Activated CD4-positive, alpha-beta T cell treated with anti-CD3 and anti-CD28 coated beads, Interleukin-2, amount 10 ng/mL, durations not matched to agents 24 days and 14 days (primary cell): ENCODE results near the gene SCAPER. TPM values are rescaled to one million over a fixed set of nuclear protein-coding genes. Genes with fewer than 3 reads are reported as not detected.
"Not testable (repeated sequence)": the region's sequence is repeated elsewhere in the genome, so short reads cannot be mapped to it uniquely, and the experiment has no call there.

Source experiments
- DNase-seq: peaks from one replicate; pipeline ENCODE4 v3.0.0; 2022
- H3K27ac Mint-ChIP-seq: one replicate; pipeline ENCODE4 v1.8.0; 2022; ENCODE audit warnings: mild to moderate bottlenecking, mixed read lengths
- H3K27me3 Mint-ChIP-seq: one replicate; pipeline ENCODE4 v1.8.0; 2022; ENCODE audit warnings: mixed read lengths
- H3K36me3 Mint-ChIP-seq: one replicate; pipeline ENCODE4 v1.8.0; 2022; ENCODE audit warnings: low read depth, mild to moderate bottlenecking, mixed read lengths
- H3K4me1 Mint-ChIP-seq: one replicate; pipeline ENCODE4 v1.8.0; 2021; ENCODE audit warnings: mixed read lengths
- H3K4me3 Mint-ChIP-seq: one replicate; pipeline ENCODE4 v1.8.0; 2022; ENCODE audit warnings: mild to moderate bottlenecking, moderate library complexity, mixed read lengths
- H3K9me3 Mint-ChIP-seq: one replicate; pipeline ENCODE4 v1.8.0; 2021; ENCODE audit warnings: mixed read lengths
- intact Hi-C: fragments of 100-400 bp; cut with micrococcal nuclease; formaldehyde crosslinking; loops from one replicate; pipeline ENCODE4 v1.15.1; 2023
- total RNA-seq: library from RNA; stranded (reverse); gene quantifications from 2 replicates; pipeline ENCODE4 v1.2.3, GENCODE V29; 2022

The SCAPER gene
- total RNA-seq, 1 donor from 2014 or later = 31.0 TPM

- H3K27me3 Mint-ChIP-seq = peaks cover 2% of the 10 kb centered on the region
- no peak overlapping the region for H3K4me3 Mint-ChIP-seq
- DNase-seq = no peak
- peaks cover 15% of the 10 kb centered on the region for H3K4me1 Mint-ChIP-seq
- H3K36me3 Mint-ChIP-seq = peaks cover 7% of the 10 kb centered on the region
- intact Hi-C loops = no loop called here
- H3K27ac Mint-ChIP-seq = no peak overlapping the region
- H3K9me3 Mint-ChIP-seq = no peaks in the 10 kb centered on the region
Observed at GRCh38 chr15:76313731-76314130, 591.4 kb downstream of the SCAPER start.

- H3K4me3 Mint-ChIP-seq, DNase-seq, intact Hi-C loops, H3K27me3 Mint-ChIP-seq, H3K9me3 Mint-ChIP-seq, H3K27ac Mint-ChIP-seq: not testable (repeated sequence)
- H3K36me3 Mint-ChIP-seq = peaks cover 12% of the 10 kb centered on the region
- H3K4me1 Mint-ChIP-seq = peaks cover 19% of the 10 kb centered on the region
Observed at GRCh38 chr15:76313175-76313567, 592.0 kb downstream of the SCAPER start.

- intact Hi-C loops = no loop called here
- no peak overlapping the region for H3K27ac Mint-ChIP-seq
Observed at GRCh38 chr15:76312540-76313174, 592.5 kb downstream of the SCAPER start.

GRCh38 chr15:76311100-76311953 is 593.8 kb downstream of the SCAPER start, which contains the start of gene ETFA:
ETFA (minus strand) TSS chr15:76311469; CDS start chr15:76311388, 81 bp downstream.
- Mint-ChIP-seq H3K27ac (peak within 1 kb of the TSS; percentile 86), H3K9me3 (no peaks in the 10 kb centered on the region), H3K4me1 (peaks cover 22% of the 10 kb centered on the region), H3K27me3 (peaks cover 2% of the 10 kb centered on the region), H3K36me3 (peaks cover 16% of the 10 kb centered on the region), H3K4me3 (peak within 1 kb of the TSS; percentile 90)
- peak; percentile 97 for DNase-seq
- intact Hi-C loops = loop anchor here (2.0 kb wide), 2 partner anchors 25 kb away; partner anchors contain the start of gene ISL2

More at GRCh38 chr15:76312540-76313174, 592.5 kb downstream of the SCAPER start:
- Mint-ChIP-seq H3K4me1 (peaks cover 20% of the 10 kb centered on the region), H3K9me3 (no peaks in the 10 kb centered on the region), H3K27me3 (peaks cover 2% of the 10 kb centered on the region), H3K36me3 (peaks cover 14% of the 10 kb centered on the region), H3K4me3 (peak overlapping the region; percentile 7)
- DNase-seq = no peak

GRCh38 chr15:76310475-76311099 is 594.6 kb downstream of the SCAPER start:
- peak overlapping the region; percentile 90 for H3K4me3 Mint-ChIP-seq
- H3K27me3 Mint-ChIP-seq = peaks cover 2% of the 10 kb centered on the region
- H3K36me3 Mint-ChIP-seq = peaks cover 16% of the 10 kb centered on the region
- H3K9me3 Mint-ChIP-seq = no peaks in the 10 kb centered on the region
- H3K4me1 Mint-ChIP-seq = peaks cover 24% of the 10 kb centered on the region
- peak overlapping the region; percentile 86 for H3K27ac Mint-ChIP-seq
- DNase-seq = no peak
- intact Hi-C loops = loop anchor here (2.0 kb wide), 2 partner anchors 24 to 26 kb away; partner anchors contain the start of gene ISL2

GRCh38 chr15:76309601-76310330 is 595.4 kb downstream of the SCAPER start:
- H3K9me3 Mint-ChIP-seq = peaks cover 3% of the 10 kb centered on the region
- no peak for DNase-seq
- intact Hi-C loops = loop anchor here (2.0 kb wide), 2 partner anchors 23 to 27 kb away; partner anchors contain the start of gene ISL2
- H3K27me3 Mint-ChIP-seq = no peaks in the 10 kb centered on the region
- peaks cover 20% of the 10 kb centered on the region for H3K36me3 Mint-ChIP-seq
- peaks cover 28% of the 10 kb centered on the region for H3K4me1 Mint-ChIP-seq
- H3K27ac Mint-ChIP-seq = no peak overlapping the region
- H3K4me3 Mint-ChIP-seq = peak overlapping the region; percentile 90

- intact Hi-C loops = no loop called here
- H3K4me1 Mint-ChIP-seq = peaks cover 15% of the 10 kb centered on the region
Observed at GRCh38 chr15:76303909-76304308, 601.2 kb downstream of the SCAPER start.

GRCh38 chr15:76299786-76300185 is 605.4 kb downstream of the SCAPER start:
- H3K27me3 Mint-ChIP-seq = no peaks in the 10 kb centered on the region
- peaks cover 5% of the 10 kb centered on the region for H3K4me1 Mint-ChIP-seq
- no peak overlapping the region for H3K27ac Mint-ChIP-seq
- no peak for DNase-seq
- intact Hi-C loops = no loop called here
- H3K4me3 Mint-ChIP-seq = no peak overlapping the region
- H3K9me3 Mint-ChIP-seq = no peaks in the 10 kb centered on the region
- H3K36me3 Mint-ChIP-seq = peaks cover 4% of the 10 kb centered on the region

More at GRCh38 chr15:76303909-76304308, 601.2 kb downstream of the SCAPER start:
- no peak overlapping the region for H3K4me3 Mint-ChIP-seq
- H3K9me3 Mint-ChIP-seq = peaks cover 3% of the 10 kb centered on the region
- H3K36me3 Mint-ChIP-seq = peaks cover 18% of the 10 kb centered on the region
- H3K27me3 Mint-ChIP-seq = no peaks in the 10 kb centered on the region
- H3K27ac Mint-ChIP-seq = no peak overlapping the region
- DNase-seq = no peak

- Mint-ChIP-seq H3K9me3 (no peaks in the 10 kb centered on the region), H3K4me3 (no peak overlapping the region), H3K4me1 (peaks cover 5% of the 10 kb centered on the region), H3K27ac (no peak overlapping the region), H3K27me3 (no peaks in the 10 kb centered on the region), H3K36me3 (peaks cover 4% of the 10 kb centered on the region)
- intact Hi-C loops = no loop called here
- no peak for DNase-seq
Observed at GRCh38 chr15:76298986-76299385, 606.2 kb downstream of the SCAPER start.

- H3K27me3 Mint-ChIP-seq, H3K9me3 Mint-ChIP-seq, H3K27ac Mint-ChIP-seq, H3K36me3 Mint-ChIP-seq, DNase-seq, intact Hi-C loops, H3K4me3 Mint-ChIP-seq: not testable (repeated sequence)
- H3K4me1 Mint-ChIP-seq = peaks cover 11% of the 10 kb centered on the region
Observed at GRCh38 chr15:76297951-76298350, 607.2 kb downstream of the SCAPER start.

Other genes with a start within 250 kb of the SCAPER start
- 35.1 and 40.5 TPM in 2 replicates for gene RCN2, start 26.4 kb upstream of the SCAPER start, total RNA-seq
- gene PSTPIP1, start 89.8 kb upstream of the SCAPER start, total RNA-seq = 182 and 186 TPM in 2 replicates
- 41.4 and 43.0 TPM in 2 replicates for gene TSPAN3, start 165.8 kb upstream of the SCAPER start, total RNA-seq